ENCODE results near the gene DNAJC18. TPM values are rescaled to one million over a fixed set of nuclear protein-coding genes. Genes with fewer than 3 reads are reported as not detected.

Gene DNAJC18
- total and polyA plus RNA-seq, 4 donors: 0.66 to 1.8 (median 0.83) TPM

- TF ChIP-seq FOXA2 (IDR thresholded peaks at IDR 0.05) (no peak), NR2F2 (IDR thresholded peaks at IDR 0.05) (no peak), EGR1 (IDR thresholded peaks at IDR 0.05; ENCODE audit: low read depth in 2 of 2) (no peak)
- Histone ChIP-seq H3K4me3 (ENCODE audit: low read depth in 1 of 3, low read length in 3 of 3) (no peak overlapping the region), H3K27me3 (ENCODE audit: control insufficient read depth in 4 of 4, insufficient read depth in 4 of 4, low read length in 3 of 4) (no peaks in the 10 kb centered on the region), H3K9me3 (ENCODE audit: control insufficient read depth in 4 of 4, low read length in 3 of 4) (no peaks in the 10 kb centered on the region), H3K9ac (ENCODE audit: low read depth in 1 of 2, low read length in 2 of 2) (no peak overlapping the region), H3K36me3 (ENCODE audit: control insufficient read depth in 4 of 4, insufficient read depth in 3 of 4, low read depth in 1 of 4, low read length in 3 of 4) (no peaks in the 10 kb centered on the region), H3K27ac (ENCODE audit: low read depth in 1 of 2, low read length in 2 of 2) (peak overlapping the region in 1 of 2 donors; percentile 42), H3K4me1 (ENCODE audit: control insufficient read depth in 4 of 4, insufficient read depth in 4 of 4, low read length in 3 of 4) (no peaks in the 10 kb centered on the region)
- no peak for DNase-seq (ENCODE audit: low spot score)
- WGBS: 85% methylated on average over 7 of the region's 7 CpGs
These were observed 21.9 kb upstream of the DNAJC18 start for GRCh38 chr5:139461176-139461575.

GRCh38 chr5:139460455-139460854 lies 21.1 kb upstream of the DNAJC18 start:
- Histone ChIP-seq H3K4me3 (ENCODE audit: low read depth in 1 of 3, low read length in 3 of 3) (no peak overlapping the region), H3K4me1 (ENCODE audit: control insufficient read depth in 4 of 4, insufficient read depth in 4 of 4, low read length in 3 of 4) (no peaks in the 10 kb centered on the region), H3K9me3 (ENCODE audit: control insufficient read depth in 4 of 4, low read length in 3 of 4) (no peaks in the 10 kb centered on the region), H3K27ac (ENCODE audit: low read depth in 1 of 2, low read length in 2 of 2) (no peak overlapping the region), H3K27me3 (ENCODE audit: control insufficient read depth in 4 of 4, insufficient read depth in 4 of 4, low read length in 3 of 4) (no peaks in the 10 kb centered on the region), H3K9ac (ENCODE audit: low read depth in 1 of 2, low read length in 2 of 2) (peak overlapping the region in 1 of 2 donors; percentile 0), H3K36me3 (ENCODE audit: control insufficient read depth in 4 of 4, insufficient read depth in 3 of 4, low read depth in 1 of 4, low read length in 3 of 4) (no peaks in the 10 kb centered on the region)
- 89% methylated on average over 1 of the region's 1 CpG for WGBS
- no peak for DNase-seq (ENCODE audit: low spot score)
- TF ChIP-seq ATF3 (IDR thresholded peaks at IDR 0.05) (no peak), HNF4A (conservative IDR thresholded peaks at IDR 0.05) (no peak), GABPA (IDR thresholded peaks at IDR 0.05 in 1 of 2, conservative IDR thresholded peaks at IDR 0.05 in 1 of 2) (no peak), REST (IDR thresholded peaks at IDR 0.05) (no peak), FOXA1 (IDR thresholded peaks at IDR 0.05) (no peak), YY1 (IDR thresholded peaks at IDR 0.05) (no peak), FOXA2 (IDR thresholded peaks at IDR 0.05) (no peak), RAD21 (IDR thresholded peaks at IDR 0.05) (no peak), SP1 (IDR thresholded peaks at IDR 0.05) (no peak), CTCF (IDR thresholded peaks at IDR 0.05; ENCODE audit: low read depth, low read length, missing input control) (no peak), TAF1 (conservative IDR thresholded peaks at IDR 0.05) (no peak), HNF4G (IDR thresholded peaks at IDR 0.05) (no peak), ZBTB33 (IDR thresholded peaks at IDR 0.05) (no peak), NR2F2 (IDR thresholded peaks at IDR 0.05) (no peak)

Measured in liver (tissue), 9 donors.